Stimulated activated CD8-positive, alpha-beta memory T cell treated with anti-CD3 and anti-CD28 coated beads, Interleukin-15, amount 100 ng/mL, for 24 hours (primary cell): ENCODE data around the gene ARHGAP26.
"Not testable (repeated sequence)": the region's sequence is repeated elsewhere in the genome, so short reads cannot be mapped to it uniquely, and the experiment has no call there.

ENCODE experiments used
- DNase-seq: peaks from one replicate; pipeline ENCODE4 v3.0.0-alpha.2; 2020; ENCODE audit warnings: low read depth

ARHGAP26 gene

GRCh38 chr5:143065185-143065965 lies 295.2 kb downstream of the ARHGAP26 start:
- no peak for DNase-seq

GRCh38 chr5:143065996-143066522 lies 295.9 kb downstream of the ARHGAP26 start:
- no peak for DNase-seq

- no peak for DNase-seq
Observed at GRCh38 chr5:143066556-143067281, 296.5 kb downstream of the ARHGAP26 start.

- no peak for DNase-seq
Observed at GRCh38 chr5:143068712-143069111, 298.5 kb downstream of the ARHGAP26 start.

- DNase-seq: no peak
Observed at GRCh38 chr5:143071927-143072326, 301.8 kb downstream of the ARHGAP26 start.

GRCh38 chr5:143072734-143073133 lies 302.6 kb downstream of the ARHGAP26 start:
- DNase-seq: no peak

GRCh38 chr5:143073766-143074165 lies 303.6 kb downstream of the ARHGAP26 start:
- DNase-seq: no peak

GRCh38 chr5:143074414-143074996 lies 304.3 kb downstream of the ARHGAP26 start:
- no peak for DNase-seq

- DNase-seq: no peak
Observed at GRCh38 chr5:143076377-143076776, 306.2 kb downstream of the ARHGAP26 start.

GRCh38 chr5:143077453-143078103 lies 307.4 kb downstream of the ARHGAP26 start:
- no peak for DNase-seq

- DNase-seq: no peak
Observed at GRCh38 chr5:143078313-143078712, 308.1 kb downstream of the ARHGAP26 start.

- no peak for DNase-seq
Observed at GRCh38 chr5:143078971-143079370, 308.8 kb downstream of the ARHGAP26 start.

GRCh38 chr5:143080407-143080806 lies 310.2 kb downstream of the ARHGAP26 start:
- no peak for DNase-seq

- DNase-seq: no peak
Observed at GRCh38 chr5:143080982-143081381, 310.8 kb downstream of the ARHGAP26 start.

GRCh38 chr5:143083006-143083405 lies 312.8 kb downstream of the ARHGAP26 start:
- DNase-seq: no peak

GRCh38 chr5:143084407-143084806 lies 314.2 kb downstream of the ARHGAP26 start:
- no peak for DNase-seq

- DNase-seq: no peak
Observed at GRCh38 chr5:143085319-143085917, 315.2 kb downstream of the ARHGAP26 start.

- no peak for DNase-seq
Observed at GRCh38 chr5:143086546-143086907, 316.4 kb downstream of the ARHGAP26 start.

- DNase-seq: no peak
Observed at GRCh38 chr5:143086908-143087637, 316.9 kb downstream of the ARHGAP26 start.

- not testable (repeated sequence) for DNase-seq
Observed at GRCh38 chr5:143088702-143089101, 318.5 kb downstream of the ARHGAP26 start.

GRCh38 chr5:143090044-143090443 lies 319.9 kb downstream of the ARHGAP26 start:
- DNase-seq: not testable (repeated sequence)
